CD4-positive, alpha-beta T cell treated with Interleukin-21 for 1 hour (primary cell): ENCODE data around the gene CAMTA1.
"Not testable (repeated sequence)": the region's sequence is repeated elsewhere in the genome, so short reads cannot be mapped to it uniquely, and the experiment has no call there.

Source experiments
- DNase-seq: peaks from one replicate; pipeline ENCODE4 v3.0.0-alpha.2; 2020

Gene CAMTA1

GRCh38 chr1:7786795-7787194, 1001.5 kb downstream of the CAMTA1 start:
- DNase-seq: no peak

- DNase-seq: no peak
Observed at GRCh38 chr1:7789828-7790227, 1004.6 kb downstream of the CAMTA1 start.

- DNase-seq: not testable (repeated sequence)
Observed at GRCh38 chr1:7791027-7791426, 1005.8 kb downstream of the CAMTA1 start.

GRCh38 chr1:7795406-7795805, 1010.2 kb downstream of the CAMTA1 start:
- no peak for DNase-seq

- DNase-seq: no peak
Observed at GRCh38 chr1:7805460-7805859, 1020.2 kb downstream of the CAMTA1 start.

- peak; percentile 33 for DNase-seq
Observed at GRCh38 chr1:7808253-7808844, 1023.1 kb downstream of the CAMTA1 start.

GRCh38 chr1:7809742-7810141, 1024.5 kb downstream of the CAMTA1 start:
- DNase-seq: no peak

- DNase-seq: no peak
Observed at GRCh38 chr1:7810395-7810794, 1025.1 kb downstream of the CAMTA1 start.

- DNase-seq: no peak
Observed at GRCh38 chr1:7811476-7811875, 1026.2 kb downstream of the CAMTA1 start.

- DNase-seq: no peak
Observed at GRCh38 chr1:7813677-7814373, 1028.6 kb downstream of the CAMTA1 start.
